ENCODE data around the gene AACS.

GRCh38 chr12:125137766-125138344 lies 72.6 kb downstream of the AACS start:
- TF ChIP-seq HDGF (IDR thresholded peaks at IDR 0.05; ENCODE audit: borderline replicate concordance) (no peak), SP1 (IDR thresholded peaks at IDR 0.05) (no peak), FOXA1 (IDR thresholded peaks at IDR 0.05) (no peak), FOXK2 (IDR thresholded peaks at IDR 0.05) (no peak), ZNF384 (IDR thresholded peaks at IDR 0.05) (no peak), SUZ12 (IDR thresholded peaks at IDR 0.05) (no peak), BHLHE40 (IDR thresholded peaks at IDR 0.05; ENCODE audit: borderline replicate concordance) (no peak), FOXM1 (IDR thresholded peaks at IDR 0.05; ENCODE audit: borderline replicate concordance) (no peak)
